Measurements from ENCODE around the gene AP1M2.

AP1M2 gene

DNA sequence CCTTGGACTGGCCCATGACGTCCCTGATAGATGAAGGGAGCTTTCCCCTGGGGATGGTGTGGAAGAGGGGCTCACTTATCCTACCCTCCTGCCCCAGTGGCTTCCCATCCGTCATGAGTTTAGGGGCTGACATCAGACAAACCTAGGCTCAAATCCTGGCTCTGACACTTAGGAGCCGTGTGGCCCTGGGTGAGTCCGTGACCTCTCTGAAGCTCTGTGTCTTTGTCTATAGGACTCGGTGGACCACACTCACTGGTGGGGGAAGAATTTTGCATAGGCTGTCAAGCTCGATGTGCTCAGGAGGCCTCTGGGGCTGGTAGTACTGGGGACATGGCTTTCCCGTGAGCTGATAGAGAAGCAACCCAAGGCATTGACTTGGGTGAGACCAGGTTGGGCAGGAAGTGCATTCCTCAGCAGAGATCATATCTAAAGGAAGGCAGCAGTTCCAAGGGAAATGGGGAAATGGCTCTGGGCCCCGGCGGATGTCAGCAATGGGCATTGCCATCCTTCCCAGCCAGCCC, 17.4 kb upstream of the AP1M2 start:
- Histone ChIP-seq H3K9me3 (replicated peaks in 1 of 11) (no peaks in the 10 kb centered on the region), H3K27me3 (no peaks in the 10 kb centered on the region), H3K27ac (peak overlapping the region; percentile 86 to 99 (median 95)), H3K4me2 (peak overlapping the region; percentile 87 to 99 (median 97)), H3K9ac (peak overlapping the region; percentile 92 to 99 (median 98); a peak in 21 of 22 replicates), H3K4me1 (peaks cover 32 to 58% (median 47%) of the 10 kb centered on the region in 10 experiments), H4K20me1 (peaks cover 7 to 62% (median 44%) of the 10 kb centered on the region in 11 experiments; a peak in 19 of 22 replicates), H3K4me3 (peak overlapping the region; percentile 82 to 99 (median 96)), H3K36me3 (peaks cover 0 to 39% (median 6%) of the 10 kb centered on the region in 11 experiments; a peak in 10 of 22 replicates)
- TF ChIP-seq Cebpa-rat (IDR thresholded peaks at IDR 0.05): no peak; a peak in 1 of 22 replicates

DNA sequence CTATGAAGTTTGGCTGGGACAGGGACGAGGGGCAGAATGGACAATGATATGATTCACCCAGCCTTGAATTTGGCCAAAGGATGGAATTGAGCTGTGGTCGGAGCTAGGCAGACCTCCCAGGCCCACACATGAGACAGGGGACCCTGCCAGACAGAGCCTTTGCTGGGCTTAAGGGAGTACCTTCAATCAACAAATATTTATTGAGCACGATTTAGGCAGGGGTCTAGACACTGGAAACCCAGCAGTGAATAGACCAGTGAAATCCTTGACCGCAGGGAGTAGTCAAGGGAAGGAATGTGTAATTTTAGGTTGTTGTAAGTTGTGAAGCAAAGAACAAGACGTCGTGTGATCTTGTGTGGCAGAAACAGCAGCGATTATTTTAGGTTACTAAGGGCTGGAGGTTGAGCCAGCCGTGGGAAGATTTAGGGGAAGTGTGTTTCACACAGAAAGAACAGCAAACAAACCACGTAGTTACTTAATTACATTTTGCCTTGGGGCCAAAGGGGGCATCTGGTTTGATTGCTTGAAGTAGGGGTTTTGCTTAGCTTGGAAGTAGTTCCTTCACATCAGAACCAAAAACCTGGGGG, 16.9 kb upstream of the AP1M2 start:
- H3K9ac ChIP-seq: peak overlapping the region; percentile 92 to 99 (median 98)
- no peaks in the 10 kb centered on the region for H3K9me3 ChIP-seq (replicated peaks in 1 of 11)
- H3K36me3 ChIP-seq: peaks cover 0 to 34% (median 6%) of the 10 kb centered on the region in 11 experiments; a peak in 10 of 22 replicates
- TF ChIP-seq Cebpa-rat (IDR thresholded peaks at IDR 0.05): peak in 2 of 11 experiments; percentile 33 to 79; a peak in 4 of 22 replicates
- peak overlapping the region; percentile 86 to 99 (median 95) for H3K27ac ChIP-seq
- peak overlapping the region; percentile 82 to 99 (median 96) for H3K4me3 ChIP-seq
- H3K4me2 ChIP-seq: peak overlapping the region; percentile 87 to 99 (median 97)
- H3K4me1 ChIP-seq: peaks cover 32 to 59% (median 47%) of the 10 kb centered on the region in 10 experiments
- H4K20me1 ChIP-seq: peaks cover 7 to 57% (median 40%) of the 10 kb centered on the region in 11 experiments; a peak in 19 of 22 replicates
- no peaks in the 10 kb centered on the region for H3K27me3 ChIP-seq

DNA sequence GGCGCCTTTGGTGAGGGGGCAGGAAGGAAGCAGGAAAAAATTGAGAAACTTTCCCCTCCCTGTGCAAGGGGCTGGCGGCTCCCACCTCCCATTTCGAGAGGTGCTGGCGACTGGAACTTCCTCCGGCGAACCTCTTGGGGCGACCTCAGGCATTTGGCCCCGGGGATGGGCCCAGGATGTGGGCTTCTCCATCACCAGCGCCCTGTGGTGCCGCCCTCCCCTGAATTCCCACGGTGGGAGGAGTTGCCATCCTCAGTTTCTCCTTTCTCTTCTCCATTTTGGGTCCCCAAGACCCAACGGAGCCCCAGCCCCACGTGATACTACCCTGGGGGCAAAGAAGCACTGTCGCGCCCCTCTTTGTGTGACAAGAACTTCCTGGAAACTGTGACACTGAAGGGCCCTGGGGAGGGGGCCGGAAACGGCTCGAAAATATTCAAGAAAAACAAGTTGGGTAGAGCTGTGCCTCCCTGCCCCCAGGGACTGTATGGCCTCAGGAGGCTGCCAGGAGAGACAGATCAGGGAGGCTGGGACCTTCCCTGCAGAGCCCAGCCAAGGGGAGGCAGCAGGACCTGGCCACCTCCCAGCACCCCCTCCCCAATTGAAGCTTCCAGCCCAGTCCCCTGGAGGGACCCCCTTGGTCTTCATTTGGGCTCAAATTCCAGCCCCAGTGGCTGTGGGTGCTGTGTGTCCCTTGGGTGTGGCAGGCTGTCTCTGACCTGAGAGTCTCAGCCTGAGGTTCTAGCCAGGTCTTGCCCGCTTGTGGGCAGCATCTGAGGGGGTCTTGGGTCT, 16.2 kb upstream of the AP1M2 start:
- Histone ChIP-seq H3K9ac (peak overlapping the region; percentile 92 to 99 (median 98)), H3K4me3 (peak overlapping the region; percentile 82 to 99 (median 96)), H3K9me3 (replicated peaks in 1 of 11) (no peaks in the 10 kb centered on the region), H3K36me3 (peaks cover 0 to 30% (median 6%) of the 10 kb centered on the region in 11 experiments; a peak in 10 of 22 replicates), H3K27me3 (no peaks in the 10 kb centered on the region), H3K4me1 (peaks cover 32 to 66% (median 52%) of the 10 kb centered on the region in 10 experiments), H3K27ac (peak overlapping the region; percentile 86 to 99 (median 95)), H4K20me1 (peaks cover 3 to 50% (median 33%) of the 10 kb centered on the region in 11 experiments; a peak in 19 of 22 replicates), H3K4me2 (peak overlapping the region; percentile 87 to 99 (median 97))
- peak in 3 of 11 experiments; percentile 56 to 73 (median 65); a peak in 4 of 22 replicates for TF ChIP-seq Cebpa-rat (IDR thresholded peaks at IDR 0.05)

DNA sequence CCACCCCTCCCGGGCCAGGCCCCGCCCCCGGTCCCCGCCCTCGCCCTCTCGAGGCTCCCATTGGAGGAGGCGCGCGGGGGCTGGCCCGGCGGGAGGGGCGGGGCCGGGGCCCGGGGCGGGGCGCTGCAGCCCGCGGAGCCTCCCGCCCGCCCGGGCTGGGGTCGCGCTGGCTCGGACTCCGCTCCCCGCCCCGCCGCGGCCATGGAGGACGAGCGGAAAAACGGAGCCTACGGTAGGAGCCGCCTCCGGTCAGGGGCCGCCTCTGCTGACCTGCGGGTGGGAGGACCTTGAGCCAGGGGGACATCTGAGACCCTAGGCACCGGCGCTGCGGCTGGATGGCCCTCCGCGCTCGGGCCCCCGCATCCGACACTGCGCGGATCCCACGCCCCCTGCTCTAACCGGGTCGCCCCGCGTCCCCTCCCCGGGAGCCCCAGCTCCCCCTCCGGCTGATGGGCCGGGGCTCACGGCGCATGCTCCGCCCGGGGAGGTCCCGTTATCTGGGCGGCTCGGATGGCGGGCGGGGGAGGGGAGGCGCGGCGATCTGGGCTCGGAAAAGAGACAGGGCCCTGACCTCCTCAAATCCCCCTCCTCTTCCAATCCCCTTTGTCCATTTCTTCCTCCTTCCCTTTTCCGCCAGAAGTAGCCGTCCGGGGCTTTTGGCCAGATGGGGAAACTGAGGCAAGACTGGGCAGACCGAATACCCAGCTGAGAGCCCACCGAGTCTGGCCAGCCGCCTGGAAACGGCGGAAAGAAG, 15.4 kb upstream of the AP1M2 start:
- peaks cover 0 to 25% (median 6%) of the 10 kb centered on the region in 11 experiments; a peak in 8 of 22 replicates for H3K36me3 ChIP-seq
- peaks cover 32 to 73% (median 60%) of the 10 kb centered on the region in 10 experiments for H3K4me1 ChIP-seq
- peak overlapping the region; percentile 92 to 99 (median 98) for H3K9ac ChIP-seq
- no peak for TF ChIP-seq Cebpa-rat (IDR thresholded peaks at IDR 0.05)
- peak overlapping the region; percentile 87 to 99 (median 97) for H3K4me2 ChIP-seq
- peak overlapping the region; percentile 82 to 99 (median 96) for H3K4me3 ChIP-seq
- H3K27ac ChIP-seq: peak overlapping the region; percentile 86 to 99 (median 95)
- H3K9me3 ChIP-seq (replicated peaks in 1 of 11): no peaks in the 10 kb centered on the region
- H3K27me3 ChIP-seq: no peaks in the 10 kb centered on the region
- H4K20me1 ChIP-seq: peaks cover 0 to 42% (median 27%) of the 10 kb centered on the region in 11 experiments; a peak in 18 of 22 replicates

DNA sequence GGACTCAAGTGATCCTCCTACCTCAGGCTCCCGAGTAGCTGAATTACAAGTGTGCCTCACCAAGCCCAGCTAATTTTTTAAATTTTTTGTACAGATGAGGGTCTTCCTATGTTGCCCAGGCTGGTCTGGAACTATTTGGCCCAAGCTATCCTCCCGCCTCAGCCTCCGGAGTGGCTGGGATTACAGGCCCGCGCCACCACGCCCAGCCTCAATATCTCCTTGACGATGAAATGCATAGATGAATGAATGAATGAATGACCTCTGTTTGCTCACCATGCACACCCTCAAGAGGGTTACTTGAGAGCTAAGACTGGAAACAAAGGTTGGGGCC, 14.9 kb upstream of the AP1M2 start:
- Histone ChIP-seq H3K9ac (peak overlapping the region in 1 of 11 experiments; percentile 37; a peak in 2 of 22 replicates), H4K20me1 (peaks cover 0 to 37% (median 22%) of the 10 kb centered on the region in 11 experiments; a peak in 18 of 22 replicates), H3K27ac (peak overlapping the region in 2 of 11 experiments; percentile 22 to 37; a peak in 6 of 22 replicates), H3K27me3 (no peaks in the 10 kb centered on the region), H3K4me3 (peak overlapping the region in 1 of 10 experiments; percentile 82; a peak in 5 of 20 replicates), H3K4me2 (peak overlapping the region; percentile 4 to 71 (median 48); a peak in 16 of 22 replicates), H3K9me3 (replicated peaks in 1 of 11) (no peaks in the 10 kb centered on the region), H3K4me1 (peaks cover 35 to 79% (median 66%) of the 10 kb centered on the region in 10 experiments), H3K36me3 (peaks cover 0 to 20% (median under 1%) of the 10 kb centered on the region in 11 experiments; a peak in 6 of 22 replicates)
- no peak for TF ChIP-seq Cebpa-rat (IDR thresholded peaks at IDR 0.05)

DNA sequence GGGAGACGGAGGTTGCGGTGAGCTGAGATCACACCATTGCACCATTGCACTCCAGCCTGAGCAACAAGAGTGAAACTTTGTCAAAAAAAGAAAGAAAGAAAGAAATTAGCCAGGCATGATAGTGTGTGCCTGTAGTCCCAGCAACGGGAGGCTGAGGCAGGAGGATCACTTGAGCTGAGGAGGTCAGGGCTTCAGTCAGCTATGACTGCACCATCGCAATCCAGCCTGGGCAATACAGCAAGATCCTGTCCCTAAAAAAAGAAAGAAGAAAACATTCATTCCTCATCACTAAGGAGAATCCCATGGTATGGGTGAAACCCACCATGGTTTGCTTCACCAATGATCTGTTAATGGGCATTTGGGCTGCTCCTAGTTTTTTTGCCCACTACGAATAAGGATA, 13.0 kb upstream of the AP1M2 start:
- Histone ChIP-seq H4K20me1 (peaks cover 0 to 19% (median 9%) of the 10 kb centered on the region in 11 experiments; a peak in 15 of 22 replicates), H3K4me3 (no peak overlapping the region), H3K27ac (no peak overlapping the region), H3K27me3 (no peaks in the 10 kb centered on the region), H3K9ac (no peak overlapping the region), H3K4me2 (peak overlapping the region in 3 of 11 experiments; percentile 2 to 9 (median 6); a peak in 4 of 22 replicates), H3K4me1 (peaks cover 43 to 83% (median 68%) of the 10 kb centered on the region in 10 experiments), H3K36me3 (peaks cover 0 to 5% (median 0%) of the 10 kb centered on the region in 11 experiments; a peak in 3 of 22 replicates), H3K9me3 (replicated peaks in 1 of 11) (no peaks in the 10 kb centered on the region)
- no peak for TF ChIP-seq Cebpa-rat (IDR thresholded peaks at IDR 0.05)

DNA sequence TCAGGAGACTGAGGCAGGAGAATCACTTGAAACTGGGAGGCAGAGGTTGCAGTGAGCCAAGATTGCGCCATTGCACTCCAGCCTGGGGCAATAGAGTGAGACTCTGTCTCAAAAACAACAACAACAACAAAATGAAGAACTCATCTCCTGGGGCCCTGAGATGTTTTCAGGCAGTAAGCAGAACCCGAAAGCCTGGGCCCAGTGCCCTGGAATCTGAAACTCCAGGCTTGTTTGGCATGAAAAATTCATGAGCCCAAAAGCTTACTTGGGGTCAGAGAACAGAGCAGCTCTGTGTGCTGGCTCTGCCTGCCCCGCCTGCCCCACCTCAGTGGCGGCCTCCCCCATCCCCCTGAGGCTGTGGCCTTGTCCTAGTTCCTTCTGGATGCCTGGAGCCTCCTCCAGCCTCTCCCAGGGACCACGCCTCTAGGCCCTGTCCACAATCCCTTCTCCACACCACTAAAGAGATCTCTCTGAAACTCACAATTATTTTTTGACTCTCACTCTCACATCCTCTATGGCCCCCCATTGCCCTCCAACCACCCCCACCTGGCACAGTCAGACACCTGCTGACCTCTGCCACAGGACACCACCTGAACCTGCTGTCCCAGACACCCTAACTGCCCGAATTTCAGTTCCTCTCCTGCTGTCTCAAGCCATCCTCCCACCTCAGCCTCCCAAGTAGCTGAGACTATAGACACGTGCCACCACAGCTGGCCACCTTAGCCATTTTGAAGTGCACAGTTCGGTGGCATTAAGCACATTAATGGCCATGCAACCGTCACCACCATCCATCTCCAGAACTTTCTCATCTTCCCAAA, 6.9 kb upstream of the AP1M2 start:
- TF ChIP-seq Cebpa-rat (IDR thresholded peaks at IDR 0.05): peak in 9 of 11 experiments; percentile 29 to 76 (median 42); a peak in 8 of 22 replicates

More for the DNA sequence above, 6.9 kb upstream of the AP1M2 start:
- Histone ChIP-seq H3K4me1 (peaks cover 40 to 73% (median 67%) of the 10 kb centered on the region in 10 experiments), H3K27ac (peak overlapping the region; percentile 39 to 70 (median 59); a peak in 21 of 22 replicates), H3K36me3 (no peaks in the 10 kb centered on the region), H3K9me3 (replicated peaks in 1 of 11) (no peaks in the 10 kb centered on the region), H3K9ac (peak overlapping the region; percentile 1 to 57 (median 44); a peak in 12 of 22 replicates), H3K27me3 (no peaks in the 10 kb centered on the region), H4K20me1 (no peaks in the 10 kb centered on the region), H3K4me3 (no peak overlapping the region), H3K4me2 (peak overlapping the region; percentile 57 to 77 (median 72))
